ENCODE data around the gene CNOT1.
"Not testable (repeated sequence)": the region's sequence is repeated elsewhere in the genome, so short reads cannot be mapped to it uniquely, and the experiment has no call there.

The CNOT1 gene

DNA sequence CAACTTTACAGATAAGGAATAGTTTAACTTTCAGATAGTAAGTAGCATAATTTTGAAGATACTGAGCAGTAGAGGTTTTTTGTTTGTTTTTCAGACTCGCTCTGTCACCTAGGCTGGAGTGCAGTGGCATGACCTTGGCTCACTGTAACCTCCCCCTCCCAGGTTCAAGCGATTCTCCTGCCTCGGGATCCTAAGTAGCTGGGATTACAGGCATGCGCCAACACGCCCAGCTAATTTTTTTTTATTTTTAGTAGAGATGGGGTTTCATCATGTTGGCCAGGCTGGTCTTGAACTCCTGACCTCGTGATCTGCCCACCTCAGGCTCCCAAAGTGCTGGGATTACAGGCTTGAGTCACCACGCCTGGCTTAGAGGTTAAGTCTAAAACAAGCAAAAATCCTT is 16.7 kb downstream of the CNOT1 start:
- H4K91ac ChIP-seq (ENCODE audit: low read depth, low read length, poor library complexity); H2BK12ac ChIP-seq (ENCODE audit: low read length); H2BK15ac ChIP-seq (ENCODE audit: low read length); H2BK120ac ChIP-seq (ENCODE audit: low read depth, low read length); H2AFZ ChIP-seq (ENCODE audit: low read length); H3K27me3 ChIP-seq (ENCODE audit: control insufficient read depth in 3 of 3, insufficient read depth in 3 of 3, low read depth in 1 of 3, low read length in 3 of 3); H3K18ac ChIP-seq (ENCODE audit: low read length); H3K27ac ChIP-seq (replicated peaks; ENCODE audit: low read length); H3K4ac ChIP-seq (ENCODE audit: low read length); H3K4me3 ChIP-seq (ENCODE audit: low read length in 2 of 2); DNase-seq (ENCODE audit: low spot score); H2AK5ac ChIP-seq (ENCODE audit: low read depth, low read length); H3K9ac ChIP-seq (ENCODE audit: low read depth, low read length, poor library complexity); H2BK5ac ChIP-seq (ENCODE audit: low read length); H4K8ac ChIP-seq (ENCODE audit: low read depth, low read length); H3K23ac ChIP-seq (ENCODE audit: low read depth, low read length, poor library complexity); H3K14ac ChIP-seq (ENCODE audit: low read length); H3K4me1 ChIP-seq (ENCODE audit: control insufficient read depth in 2 of 2, insufficient read depth in 1 of 2, low read depth in 1 of 2, low read length in 2 of 2); H3K9me3 ChIP-seq (replicated peaks in 1 of 2; ENCODE audit: control insufficient read depth in 2 of 2, insufficient read depth in 1 of 2, low read depth in 1 of 2, low read length in 2 of 2); H3K4me2 ChIP-seq (ENCODE audit: insufficient read depth, low read length, poor library complexity, severe bottlenecking); H3K79me1 ChIP-seq (ENCODE audit: low read depth, low read length): not testable (repeated sequence)
- H3K36me3 ChIP-seq (replicated peaks in 1 of 2; ENCODE audit: control insufficient read depth in 2 of 2, insufficient read depth in 2 of 2, low read length in 2 of 2) = peaks cover 11 to 76% of the 10 kb centered on the region in 2 donors
- WGBS, 2 donors (ENCODE audit: extremely low coverage in 2 of 2, insufficient read length in 2 of 2, insufficient replicate concordance in 1 of 2) = no CpG with 5 or more reads among the region's 7 CpGs

DNA sequence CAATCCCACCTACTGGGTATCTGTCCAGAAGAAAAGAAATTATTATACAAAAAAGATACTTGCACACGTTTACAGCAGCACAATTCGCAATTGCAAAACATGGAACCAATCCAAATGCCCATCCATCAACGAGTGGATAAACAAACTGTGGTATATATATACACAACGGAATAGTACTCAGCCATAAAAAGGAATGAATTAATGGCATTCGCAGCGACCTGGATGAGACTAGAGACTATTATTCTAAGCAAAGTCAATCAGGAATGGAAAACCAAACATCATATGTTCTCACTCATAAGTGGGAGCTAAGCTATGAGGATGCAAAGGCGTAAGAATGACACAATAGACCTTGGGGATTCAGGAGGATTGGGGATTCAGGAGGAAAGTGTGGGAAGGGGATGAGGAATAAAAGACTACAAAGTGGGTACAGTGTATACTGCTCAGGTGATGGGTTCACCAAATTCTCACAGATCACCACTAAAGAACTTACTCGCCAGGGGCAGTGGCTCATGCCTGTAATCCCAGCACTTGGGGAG is 21.0 kb downstream of the CNOT1 start:
- Histone ChIP-seq H3K4me2 (ENCODE audit: insufficient read depth, low read length, poor library complexity, severe bottlenecking) (no peak overlapping the region), H2BK5ac (ENCODE audit: low read length) (no peak overlapping the region), H4K91ac (ENCODE audit: low read depth, low read length, poor library complexity) (no peak overlapping the region), H4K8ac (ENCODE audit: low read depth, low read length) (no peak overlapping the region), H3K36me3 (replicated peaks in 1 of 2; ENCODE audit: control insufficient read depth in 2 of 2, insufficient read depth in 2 of 2, low read length in 2 of 2) (peaks cover 7 to 79% of the 10 kb centered on the region in 2 donors), H2BK12ac (ENCODE audit: low read length) (no peak overlapping the region), H3K9ac (ENCODE audit: low read depth, low read length, poor library complexity) (no peak overlapping the region), H3K4me3 (ENCODE audit: low read length in 2 of 2) (no peak overlapping the region), H3K9me3 (replicated peaks in 1 of 2; ENCODE audit: control insufficient read depth in 2 of 2, insufficient read depth in 1 of 2, low read depth in 1 of 2, low read length in 2 of 2) (peaks cover 0 to 3% of the 10 kb centered on the region in 2 donors), H3K79me1 (ENCODE audit: low read depth, low read length) (peaks cover 7% of the 10 kb centered on the region), H3K4me1 (ENCODE audit: control insufficient read depth in 2 of 2, insufficient read depth in 1 of 2, low read depth in 1 of 2, low read length in 2 of 2) (no peaks in the 10 kb centered on the region), H3K23ac (ENCODE audit: low read depth, low read length, poor library complexity) (no peak overlapping the region), H3K27me3 (ENCODE audit: control insufficient read depth in 3 of 3, insufficient read depth in 3 of 3, low read depth in 1 of 3, low read length in 3 of 3) (no peaks in the 10 kb centered on the region), H3K27ac (replicated peaks; ENCODE audit: low read length) (no peak overlapping the region), H2BK15ac (ENCODE audit: low read length) (no peak overlapping the region), H3K4ac (ENCODE audit: low read length) (no peak overlapping the region), H2AFZ (ENCODE audit: low read length) (no peak overlapping the region), H2AK5ac (ENCODE audit: low read depth, low read length) (no peak overlapping the region), H2BK120ac (ENCODE audit: low read depth, low read length) (no peak overlapping the region), H3K14ac (ENCODE audit: low read length) (no peak overlapping the region), H3K18ac (ENCODE audit: low read length) (no peak overlapping the region)
- WGBS, 2 donors (ENCODE audit: extremely low coverage in 2 of 2, insufficient read length in 2 of 2, insufficient replicate concordance in 1 of 2) = no CpG with 5 or more reads among the region's 8 CpGs
- DNase-seq (ENCODE audit: low spot score) = no peak

DNA sequence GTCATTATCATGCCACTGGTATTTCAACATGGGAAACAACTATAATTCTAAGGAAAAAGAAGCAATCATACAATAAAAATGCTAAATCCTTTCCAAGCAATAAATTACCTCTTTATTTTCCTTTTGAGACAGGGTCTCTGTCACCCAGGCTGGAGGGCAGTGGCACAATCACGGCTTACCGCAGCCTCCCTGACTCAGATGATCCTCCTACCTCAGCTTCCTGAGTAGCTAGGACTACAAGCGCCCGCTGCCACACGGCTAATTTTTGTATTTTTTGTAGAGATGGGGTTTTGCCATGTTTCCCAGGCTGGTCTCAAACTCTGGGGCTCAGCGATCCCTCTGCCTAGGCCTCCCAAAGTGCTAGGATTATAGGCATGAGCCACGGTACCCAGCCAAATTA is 24.1 kb downstream of the CNOT1 start:
- Histone ChIP-seq H3K79me1 (ENCODE audit: low read depth, low read length) (peaks cover 9% of the 10 kb centered on the region), H2BK5ac (ENCODE audit: low read length) (no peak overlapping the region), H2AK5ac (ENCODE audit: low read depth, low read length) (no peak overlapping the region), H3K4me3 (ENCODE audit: low read length in 2 of 2) (no peak overlapping the region), H3K4me2 (ENCODE audit: insufficient read depth, low read length, poor library complexity, severe bottlenecking) (no peak overlapping the region), H3K4me1 (ENCODE audit: control insufficient read depth in 2 of 2, insufficient read depth in 1 of 2, low read depth in 1 of 2, low read length in 2 of 2) (no peaks in the 10 kb centered on the region), H3K23ac (ENCODE audit: low read depth, low read length, poor library complexity) (no peak overlapping the region), H3K18ac (ENCODE audit: low read length) (no peak overlapping the region), H2AFZ (ENCODE audit: low read length) (no peak overlapping the region), H3K9me3 (replicated peaks in 1 of 2; ENCODE audit: control insufficient read depth in 2 of 2, insufficient read depth in 1 of 2, low read depth in 1 of 2, low read length in 2 of 2) (peaks cover 0 to 3% of the 10 kb centered on the region in 2 donors), H2BK15ac (ENCODE audit: low read length) (no peak overlapping the region), H4K91ac (ENCODE audit: low read depth, low read length, poor library complexity) (no peak overlapping the region), H3K9ac (ENCODE audit: low read depth, low read length, poor library complexity) (no peak overlapping the region), H3K4ac (ENCODE audit: low read length) (no peak overlapping the region), H2BK12ac (ENCODE audit: low read length) (no peak overlapping the region), H4K8ac (ENCODE audit: low read depth, low read length) (no peak overlapping the region), H2BK120ac (ENCODE audit: low read depth, low read length) (no peak overlapping the region), H3K36me3 (replicated peaks in 1 of 2; ENCODE audit: control insufficient read depth in 2 of 2, insufficient read depth in 2 of 2, low read length in 2 of 2) (peaks cover 4 to 65% of the 10 kb centered on the region in 2 donors), H3K27me3 (ENCODE audit: control insufficient read depth in 3 of 3, insufficient read depth in 3 of 3, low read depth in 1 of 3, low read length in 3 of 3) (no peaks in the 10 kb centered on the region), H3K27ac (replicated peaks; ENCODE audit: low read length) (no peak overlapping the region), H3K14ac (ENCODE audit: low read length) (no peak overlapping the region)
- DNase-seq (ENCODE audit: low spot score) = no peak
- WGBS, 2 donors (ENCODE audit: extremely low coverage in 2 of 2, insufficient read length in 2 of 2, insufficient replicate concordance in 1 of 2) = no CpG with 5 or more reads among the region's 7 CpGs

DNA sequence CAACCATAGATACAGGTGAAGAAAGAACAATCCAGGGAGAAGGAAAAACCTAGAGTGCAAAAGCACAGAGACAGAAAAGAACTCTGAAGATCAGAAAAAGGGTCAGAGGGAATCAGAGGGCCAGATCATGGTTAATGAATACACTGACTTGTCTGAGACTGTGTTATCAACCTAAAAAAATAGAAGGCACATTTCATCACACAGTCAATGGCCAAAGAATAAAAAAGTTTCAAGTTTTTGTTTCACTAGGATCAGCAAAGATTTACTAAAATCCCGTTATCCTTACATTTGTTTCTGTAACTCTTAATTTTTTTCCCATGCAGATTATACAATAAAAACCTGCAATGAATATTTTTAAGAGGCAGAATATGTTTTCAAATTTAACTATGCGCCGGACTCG is 38.5 kb downstream of the CNOT1 start:
- H3K79me1 ChIP-seq (ENCODE audit: low read depth, low read length) = no peaks in the 10 kb centered on the region
- no peak overlapping the region for H2BK15ac ChIP-seq (ENCODE audit: low read length)
- H3K9ac ChIP-seq (ENCODE audit: low read depth, low read length, poor library complexity) = no peak overlapping the region
- H2BK5ac ChIP-seq (ENCODE audit: low read length) = no peak overlapping the region
- H3K4me3 ChIP-seq (ENCODE audit: low read length in 2 of 2) = no peak overlapping the region
- H3K27me3 ChIP-seq (ENCODE audit: control insufficient read depth in 3 of 3, insufficient read depth in 3 of 3, low read depth in 1 of 3, low read length in 3 of 3) = no peaks in the 10 kb centered on the region
- no peak overlapping the region for H3K23ac ChIP-seq (ENCODE audit: low read depth, low read length, poor library complexity)
- H4K91ac ChIP-seq (ENCODE audit: low read depth, low read length, poor library complexity) = no peak overlapping the region
- H2BK120ac ChIP-seq (ENCODE audit: low read depth, low read length) = no peak overlapping the region
- no peak overlapping the region for H4K8ac ChIP-seq (ENCODE audit: low read depth, low read length)
- H3K4ac ChIP-seq (ENCODE audit: low read length) = no peak overlapping the region
- no peak overlapping the region for H3K4me2 ChIP-seq (ENCODE audit: insufficient read depth, low read length, poor library complexity, severe bottlenecking)
- no peak overlapping the region for H3K14ac ChIP-seq (ENCODE audit: low read length)
- H3K18ac ChIP-seq (ENCODE audit: low read length) = no peak overlapping the region
- no peak overlapping the region for H2AFZ ChIP-seq (ENCODE audit: low read length)
- H3K4me1 ChIP-seq (ENCODE audit: control insufficient read depth in 2 of 2, insufficient read depth in 1 of 2, low read depth in 1 of 2, low read length in 2 of 2) = no peaks in the 10 kb centered on the region
- H2BK12ac ChIP-seq (ENCODE audit: low read length) = no peak overlapping the region
- H3K27ac ChIP-seq (replicated peaks; ENCODE audit: low read length) = no peak overlapping the region
- H3K9me3 ChIP-seq (replicated peaks in 1 of 2; ENCODE audit: control insufficient read depth in 2 of 2, insufficient read depth in 1 of 2, low read depth in 1 of 2, low read length in 2 of 2) = peaks cover 2 to 3% of the 10 kb centered on the region in 2 donors
- H2AK5ac ChIP-seq (ENCODE audit: low read depth, low read length) = no peak overlapping the region
- H3K36me3 ChIP-seq (replicated peaks in 1 of 2; ENCODE audit: control insufficient read depth in 2 of 2, insufficient read depth in 2 of 2, low read length in 2 of 2) = peaks cover 25 to 95% of the 10 kb centered on the region in 2 donors
- no CpG with 5 or more reads among the region's 4 CpGs for WGBS, 2 donors (ENCODE audit: extremely low coverage in 2 of 2, insufficient read length in 2 of 2, insufficient replicate concordance in 1 of 2)
- DNase-seq (ENCODE audit: low spot score) = no peak
